Activated B cell treated with CpG ODN at 0.5 μM for 24 hours (primary cell): ENCODE results near the gene NTF3. TPM values are rescaled to one million over a fixed set of nuclear protein-coding genes. Genes with fewer than 3 reads are reported as not detected.

Experiments used
- ATAC-seq: fragments of 200-7000 bp; cut with Tn5 transposase; one replicate; pipeline ENCODE4 v1.10.0; 2021; ENCODE audit warnings: low read depth, mild to moderate bottlenecking, moderate library complexity
- CTCF ChIA-PET: fragments of 350-600 bp; sonication (Branson Sonifier 250); formaldehyde crosslinking; loops from one replicate; lab custom pipeline; 2021; ENCODE audit warnings: antibody characterized with exemption; lab: Charles Lee
- POLR2A ChIA-PET: fragments of 350-600 bp; sonication (Branson Sonifier 250); formaldehyde crosslinking; loops from one replicate; lab custom pipeline; 2021; ENCODE audit warnings: antibody characterized with exemption; lab: Charles Lee
- DNase-seq: peaks from one replicate; pipeline ENCODE4 v3.0.0; 2022
- H3K27ac Mint-ChIP-seq: one replicate; pipeline ENCODE4 v1.8.0; 2020; ENCODE audit warnings: mixed read lengths
- H3K27me3 Mint-ChIP-seq: one replicate; pipeline ENCODE4 v1.8.0; 2021; ENCODE audit warnings: mixed read lengths
- H3K36me3 Mint-ChIP-seq: one replicate; pipeline ENCODE4 v1.8.0; 2021; ENCODE audit warnings: low read depth, mixed read lengths
- H3K4me1 Mint-ChIP-seq: one replicate; pipeline ENCODE4 v1.8.0; 2021; ENCODE audit warnings: mixed read lengths
- H3K4me3 Mint-ChIP-seq: one replicate; pipeline ENCODE4 v1.8.0; 2020; ENCODE audit warnings: mild to moderate bottlenecking, mixed read lengths
- H3K9me3 Mint-ChIP-seq: one replicate; pipeline ENCODE4 v1.8.0; 2020; ENCODE audit warnings: mixed read lengths
- CTCF ChIP-seq: fragments of 200-600 bp; IDR thresholded peaks from one replicate; pipeline ENCODE4 v1.8.0; 2022; ENCODE audit warnings: antibody characterized with exemption, mild to moderate bottlenecking
- intact Hi-C: fragments of 100-400 bp; cut with micrococcal nuclease; formaldehyde crosslinking; loops from one replicate; pipeline ENCODE4 v1.15.1; 2024
- total RNA-seq: library from RNA; stranded (reverse); gene quantifications from 2 replicates; pipeline ENCODE4 v1.2.3, GENCODE V29; 2022

Gene NTF3
- total RNA-seq, 1 donor from 2014 or later = not detected

GRCh38 chr12:5509557-5509956 is 77.6 kb downstream of the NTF3 start:
- intact Hi-C loops = no loop called here
- H3K27ac Mint-ChIP-seq = no peak overlapping the region
- H3K4me1 Mint-ChIP-seq = no peaks in the 10 kb centered on the region
- no peaks in the 10 kb centered on the region for H3K9me3 Mint-ChIP-seq
- ATAC-seq (no peak), DNase-seq (no peak)
- H3K36me3 Mint-ChIP-seq = no peaks in the 10 kb centered on the region
- peaks cover 11% of the 10 kb centered on the region for H3K27me3 Mint-ChIP-seq
- CTCF ChIA-PET = no interaction called here
- TF ChIP-seq CTCF = no peak
- POLR2A ChIA-PET = no interaction called here
- H3K4me3 Mint-ChIP-seq = no peak overlapping the region

- DNase-seq (no peak), ATAC-seq (no peak)
- Mint-ChIP-seq H3K27me3 (peaks cover 11% of the 10 kb centered on the region), H3K4me1 (no peaks in the 10 kb centered on the region), H3K4me3 (no peak overlapping the region), H3K27ac (no peak overlapping the region), H3K36me3 (no peaks in the 10 kb centered on the region), H3K9me3 (no peaks in the 10 kb centered on the region)
- intact Hi-C loops = loop anchor here (2.0 to 5.0 kb wide), 2 partner anchors 82 to 488 kb away; no protein-coding TSS in a partner anchor
- no peak for TF ChIP-seq CTCF
- ChIA-PET CTCF (no interaction called here), POLR2A (no interaction called here)
These were observed 78.4 kb downstream of the NTF3 start for GRCh38 chr12:5510251-5510805.

GRCh38 chr12:5511256-5511643 is 79.3 kb downstream of the NTF3 start:
- intact Hi-C loops = loop anchor here (2.0 to 5.0 kb wide), 2 partner anchors 82 to 489 kb away; no protein-coding TSS in a partner anchor
- no peak overlapping the region for H3K27ac Mint-ChIP-seq

GRCh38 chr12:5511644-5512600 is 80.0 kb downstream of the NTF3 start:
- Mint-ChIP-seq H3K4me1 (no peaks in the 10 kb centered on the region), H3K4me3 (no peak overlapping the region), H3K9me3 (no peaks in the 10 kb centered on the region), H3K27ac (no peak overlapping the region), H3K36me3 (no peaks in the 10 kb centered on the region), H3K27me3 (peaks cover 11% of the 10 kb centered on the region)
- ATAC-seq (no peak), DNase-seq (no peak)
- ChIA-PET CTCF (no interaction called here), POLR2A (no interaction called here)
- no peak for TF ChIP-seq CTCF
- intact Hi-C loops = loop anchor here (2.0 to 5.0 kb wide), 2 partner anchors 83 to 490 kb away; no protein-coding TSS in a partner anchor

More at GRCh38 chr12:5511256-5511643, 79.3 kb downstream of the NTF3 start:
- ChIA-PET POLR2A (no interaction called here), CTCF (no interaction called here)
- no peak for TF ChIP-seq CTCF
- Mint-ChIP-seq H3K27me3 (peaks cover 11% of the 10 kb centered on the region), H3K36me3 (no peaks in the 10 kb centered on the region), H3K4me3 (no peak overlapping the region), H3K9me3 (no peaks in the 10 kb centered on the region), H3K4me1 (no peaks in the 10 kb centered on the region)
- no peak for ATAC-seq
- no peak for DNase-seq

GRCh38 chr12:5512601-5512970 is 80.7 kb downstream of the NTF3 start:
- intact Hi-C loops = loop anchor here (5.0 kb wide), 1 partner anchor 490 kb away; no protein-coding TSS in a partner anchor
- ChIA-PET POLR2A (no interaction called here), CTCF (no interaction called here)
- Mint-ChIP-seq H3K36me3 (no peaks in the 10 kb centered on the region), H3K4me1 (no peaks in the 10 kb centered on the region), H3K27ac (no peak overlapping the region), H3K27me3 (peaks cover 11% of the 10 kb centered on the region), H3K9me3 (no peaks in the 10 kb centered on the region), H3K4me3 (no peak overlapping the region)
- DNase-seq (no peak), ATAC-seq (no peak)
- no peak for TF ChIP-seq CTCF
